Placental epithelial cell (primary cell): ENCODE data around the gene TMEM92. TPM values are rescaled to one million over a fixed set of nuclear protein-coding genes. Genes with fewer than 3 reads are reported as not detected.

Experiments used
- small RNA-seq: library from RNA; depleted of rRNA; stranded (forward); fragments of <200 nt; gene quantifications from one replicate; pipeline ENCODE3, GENCODE V24; 2012
- total RNA-seq: library from RNA; depleted of rRNA; stranded (reverse); fragments of >200 nt; gene quantifications from 2 replicates; pipeline ENCODE4 v1.2.3, GENCODE V29; 2012

The TMEM92 gene
- total RNA-seq, result 0.39 and 1.2 TPM in 2 replicates

GRCh38 chr17:50274142-50274896 is at the start of gene TMEM92:
TMEM92 (plus strand) TSS chr17:50274466; CDS start chr17:50274502, 36 bp downstream.

Small RNA genes within 50 kb of the gene (small RNA-seq; reads per million reads assigned to genes)
- gene SUMO2P7, result not detected

Other genes starting within 250 kb of the TMEM92 start
- 35.3 and 92.4 TPM in 2 replicates for gene ITGA3, start 218.4 kb upstream of the TMEM92 start, total RNA-seq
- gene PDK2, start 179.1 kb upstream of the TMEM92 start, total RNA-seq, result 31.4 and 57.7 TPM in 2 replicates
- gene SAMD14, start 144.3 kb upstream of the TMEM92 start, total RNA-seq, result 0.43 and 0.79 TPM in 2 replicates
- gene PPP1R9B, start 123.8 kb upstream of the TMEM92 start, total RNA-seq, result 38.3 and 56.1 TPM in 2 replicates
- 0.11 and 1.6 TPM in 2 replicates for gene SGCA, start 108.5 kb upstream of the TMEM92 start, total RNA-seq
- 2,103 and 2,834 TPM in 2 replicates for gene COL1A1, start 72.8 kb upstream of the TMEM92 start, total RNA-seq
- gene XYLT2, start 71.7 kb downstream of the TMEM92 start, total RNA-seq, result 48.3 and 56.2 TPM in 2 replicates
- 38.1 and 50.1 TPM in 2 replicates for gene MRPL27, start 98.7 kb downstream of the TMEM92 start, total RNA-seq
- gene EME1, start 98.8 kb downstream of the TMEM92 start, total RNA-seq, result 1.2 and 2.4 TPM in 2 replicates
- gene LRRC59, start 123.1 kb downstream of the TMEM92 start, total RNA-seq, result 80.9 and 216 TPM in 2 replicates
- gene ACSF2, start 151.8 kb downstream of the TMEM92 start, total RNA-seq, result 134 and 168 TPM in 2 replicates
- not detected in 2 replicates for gene CHAD, start 194.4 kb downstream of the TMEM92 start, total RNA-seq
- 18.8 and 23.9 TPM in 2 replicates for gene RSAD1, start 204.4 kb downstream of the TMEM92 start, total RNA-seq
- gene MYCBPAP, start 234.0 kb downstream of the TMEM92 start, total RNA-seq, result 0.11 and 2.0 TPM in 2 replicates